GM19455 (cell line): Measurements from ENCODE around the gene GABBR2.
"Not testable (repeated sequence)": the region's sequence is repeated elsewhere in the genome, so short reads cannot be mapped to it uniquely, and the experiment has no call there.

Experiments used
- ATAC-seq: cut with Tn5 transposase; IDR thresholded peaks from one replicate; pipeline ENCODE4 v1.9.1; 2021; ENCODE audit not compliant: unreplicated experiment

GABBR2 gene

GRCh38 chr9:98488571-98489312, 220.0 kb downstream of the GABBR2 start:
- ATAC-seq = no peak

- no peak for ATAC-seq
Observed at GRCh38 chr9:98485706-98486105, 223.0 kb downstream of the GABBR2 start.

- ATAC-seq = no peak
Observed at GRCh38 chr9:98484162-98484561, 224.6 kb downstream of the GABBR2 start.

- ATAC-seq = no peak
Observed at GRCh38 chr9:98482226-98482625, 226.5 kb downstream of the GABBR2 start.

- ATAC-seq = no peak
Observed at GRCh38 chr9:98481676-98482075, 227.1 kb downstream of the GABBR2 start.

GRCh38 chr9:98479967-98480847, 228.5 kb downstream of the GABBR2 start:
- ATAC-seq = no peak

- no peak for ATAC-seq
Observed at GRCh38 chr9:98479449-98479848, 229.3 kb downstream of the GABBR2 start.

GRCh38 chr9:98477884-98478283, 230.9 kb downstream of the GABBR2 start:
- no peak for ATAC-seq

- no peak for ATAC-seq
Observed at GRCh38 chr9:98472216-98472615, 236.5 kb downstream of the GABBR2 start.

- ATAC-seq = no peak
Observed at GRCh38 chr9:98471185-98471584, 237.6 kb downstream of the GABBR2 start.

GRCh38 chr9:98468567-98469239, 240.0 kb downstream of the GABBR2 start:
- no peak for ATAC-seq

- ATAC-seq = no peak
Observed at GRCh38 chr9:98465799-98466198, 242.9 kb downstream of the GABBR2 start.

GRCh38 chr9:98464156-98464690, 244.5 kb downstream of the GABBR2 start:
- not testable (repeated sequence) for ATAC-seq

GRCh38 chr9:98462310-98462709, 246.4 kb downstream of the GABBR2 start:
- ATAC-seq = no peak

- ATAC-seq = no peak
Observed at GRCh38 chr9:98460704-98461103, 248.0 kb downstream of the GABBR2 start.

GRCh38 chr9:98457726-98458370, 250.9 kb downstream of the GABBR2 start:
- no peak for ATAC-seq

GRCh38 chr9:98456156-98456613, 252.6 kb downstream of the GABBR2 start:
- no peak for ATAC-seq

- ATAC-seq = no peak
Observed at GRCh38 chr9:98455256-98456155, 253.2 kb downstream of the GABBR2 start.

GRCh38 chr9:98453589-98454311, 255.0 kb downstream of the GABBR2 start:
- ATAC-seq = no peak
